ENCODE data around the gene PACSIN2.

Gene PACSIN2

DNA sequence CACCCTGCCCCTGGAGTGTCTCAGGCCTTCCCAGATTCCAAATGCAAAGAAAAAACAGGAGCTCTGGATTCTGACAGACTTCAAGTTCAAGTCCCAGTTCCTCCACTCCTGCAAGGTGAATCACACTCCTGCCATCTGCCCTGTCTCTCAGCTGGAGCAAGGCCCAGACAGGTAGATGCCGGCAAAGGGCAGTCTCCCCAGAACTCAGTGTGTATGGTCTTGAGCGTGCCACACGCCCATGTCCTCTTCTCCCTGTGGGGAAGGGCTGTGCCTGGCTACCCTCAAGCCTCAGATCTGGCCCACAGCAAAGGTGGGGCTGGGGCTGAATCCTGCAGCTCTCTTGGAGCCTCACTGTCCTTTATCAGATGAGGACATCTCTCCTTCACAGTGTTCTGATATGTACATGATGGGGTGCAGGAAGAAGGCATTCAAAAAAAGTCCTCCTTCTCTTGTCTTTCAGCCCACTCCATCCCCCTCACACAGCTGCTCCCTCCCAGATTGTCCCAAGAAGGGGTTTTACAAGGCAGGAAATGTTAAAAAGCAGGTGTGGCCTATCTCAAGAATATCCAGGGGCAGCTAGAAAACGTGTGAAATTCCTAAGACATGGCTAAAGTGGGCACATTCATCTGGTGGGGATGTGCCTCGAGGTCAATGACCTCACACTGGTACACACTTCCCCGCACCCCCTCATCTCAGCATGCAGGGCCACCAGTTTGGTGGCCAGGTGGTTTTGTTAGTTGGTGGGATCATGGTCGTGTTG lies 130.2 kb downstream of the PACSIN2 start:
- H3K4me2 ChIP-seq (ENCODE audit: low read depth, low read length, poor library complexity, severe bottlenecking), result no peak overlapping the region
- no peaks in the 10 kb centered on the region for H3K36me3 ChIP-seq (ENCODE audit: low read length)
- no peaks in the 10 kb centered on the region for H3K27me3 ChIP-seq (ENCODE audit: low read length)
- H3K9ac ChIP-seq (ENCODE audit: low read length), result no peak overlapping the region
- no peaks in the 10 kb centered on the region for H4K20me1 ChIP-seq (ENCODE audit: low read depth, low read length)
- H3K9me3 ChIP-seq (ENCODE audit: insufficient read depth, low read length), result no peaks in the 10 kb centered on the region
- no peaks in the 10 kb centered on the region for H3F3A ChIP-seq (ENCODE audit: insufficient read depth)
- H3K79me2 ChIP-seq (ENCODE audit: insufficient read depth, low read length), result no peaks in the 10 kb centered on the region
- no peak overlapping the region for H3K4me3 ChIP-seq (ENCODE audit: insufficient read depth, low read length, poor library complexity, severe bottlenecking)
- H3K27ac ChIP-seq (ENCODE audit: low read depth, low read length), result no peak overlapping the region
- no peak overlapping the region for H2AFZ ChIP-seq (ENCODE audit: low read depth, low read length, severe bottlenecking)
- TF ChIP-seq, protein P1, sequence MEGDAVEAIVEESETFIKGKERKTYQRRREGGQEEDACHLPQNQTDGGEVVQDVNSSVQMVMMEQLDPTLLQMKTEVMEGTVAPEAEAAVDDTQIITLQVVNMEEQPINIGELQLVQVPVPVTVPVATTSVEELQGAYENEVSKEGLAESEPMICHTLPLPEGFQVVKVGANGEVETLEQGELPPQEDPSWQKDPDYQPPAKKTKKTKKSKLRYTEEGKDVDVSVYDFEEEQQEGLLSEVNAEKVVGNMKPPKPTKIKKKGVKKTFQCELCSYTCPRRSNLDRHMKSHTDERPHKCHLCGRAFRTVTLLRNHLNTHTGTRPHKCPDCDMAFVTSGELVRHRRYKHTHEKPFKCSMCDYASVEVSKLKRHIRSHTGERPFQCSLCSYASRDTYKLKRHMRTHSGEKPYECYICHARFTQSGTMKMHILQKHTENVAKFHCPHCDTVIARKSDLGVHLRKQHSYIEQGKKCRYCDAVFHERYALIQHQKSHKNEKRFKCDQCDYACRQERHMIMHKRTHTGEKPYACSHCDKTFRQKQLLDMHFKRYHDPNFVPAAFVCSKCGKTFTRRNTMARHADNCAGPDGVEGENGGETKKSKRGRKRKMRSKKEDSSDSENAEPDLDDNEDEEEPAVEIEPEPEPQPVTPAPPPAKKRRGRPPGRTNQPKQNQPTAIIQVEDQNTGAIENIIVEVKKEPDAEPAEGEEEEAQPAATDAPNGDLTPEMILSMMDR (IDR thresholded peaks at IDR 0.05; ENCODE audit: insufficient read depth, low read length, poor library complexity, severe bottlenecking), result no peak
- TF ChIP-seq EZH2phosphoT487 (conservative IDR thresholded peaks at IDR 0.05; ENCODE audit: low read length), result no peak
- H3K9me2 ChIP-seq (replicated peaks; ENCODE audit: insufficient read depth, low read length), result no peaks in the 10 kb centered on the region

DNA sequence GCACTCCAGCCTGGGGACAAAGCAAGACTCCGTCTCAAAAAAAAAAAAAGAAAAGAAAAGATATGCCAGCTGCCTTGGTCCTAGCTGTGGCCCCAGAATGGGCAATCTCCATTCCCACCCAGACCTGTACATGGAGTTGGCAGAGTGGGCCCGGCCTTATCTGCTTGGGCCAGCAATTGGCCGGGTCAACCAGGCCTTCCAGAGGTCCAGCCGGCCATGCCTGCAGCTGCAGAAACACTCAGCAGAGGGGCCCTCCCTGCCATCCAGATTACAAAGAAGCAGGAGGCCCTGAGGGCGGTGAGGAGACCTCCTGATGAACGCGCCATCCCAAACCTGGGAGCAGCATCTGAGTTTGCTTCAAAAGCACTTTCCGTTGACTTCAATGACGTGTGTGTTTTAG lies 131.0 kb downstream of the PACSIN2 start:
- H3K9ac ChIP-seq (ENCODE audit: low read length), result no peak overlapping the region
- no peaks in the 10 kb centered on the region for H3K27me3 ChIP-seq (ENCODE audit: low read length)
- H3K79me2 ChIP-seq (ENCODE audit: insufficient read depth, low read length), result no peaks in the 10 kb centered on the region
- H2AFZ ChIP-seq (ENCODE audit: low read depth, low read length, severe bottlenecking), result no peak overlapping the region
- H3K36me3 ChIP-seq (ENCODE audit: low read length), result no peaks in the 10 kb centered on the region
- TF ChIP-seq, protein P1 (IDR thresholded peaks at IDR 0.05; ENCODE audit: insufficient read depth, low read length, poor library complexity, severe bottlenecking), result no peak
- TF ChIP-seq EZH2phosphoT487 (conservative IDR thresholded peaks at IDR 0.05; ENCODE audit: low read length), result no peak
- H3K9me3 ChIP-seq (ENCODE audit: insufficient read depth, low read length), result no peaks in the 10 kb centered on the region
- H3K4me2 ChIP-seq (ENCODE audit: low read depth, low read length, poor library complexity, severe bottlenecking), result no peak overlapping the region
- H3K9me2 ChIP-seq (replicated peaks; ENCODE audit: insufficient read depth, low read length), result no peaks in the 10 kb centered on the region
- H3K27ac ChIP-seq (ENCODE audit: low read depth, low read length), result no peak overlapping the region
- H4K20me1 ChIP-seq (ENCODE audit: low read depth, low read length), result no peaks in the 10 kb centered on the region
- H3K4me3 ChIP-seq (ENCODE audit: insufficient read depth, low read length, poor library complexity, severe bottlenecking), result no peak overlapping the region
- H3F3A ChIP-seq (ENCODE audit: insufficient read depth), result no peaks in the 10 kb centered on the region

DNA sequence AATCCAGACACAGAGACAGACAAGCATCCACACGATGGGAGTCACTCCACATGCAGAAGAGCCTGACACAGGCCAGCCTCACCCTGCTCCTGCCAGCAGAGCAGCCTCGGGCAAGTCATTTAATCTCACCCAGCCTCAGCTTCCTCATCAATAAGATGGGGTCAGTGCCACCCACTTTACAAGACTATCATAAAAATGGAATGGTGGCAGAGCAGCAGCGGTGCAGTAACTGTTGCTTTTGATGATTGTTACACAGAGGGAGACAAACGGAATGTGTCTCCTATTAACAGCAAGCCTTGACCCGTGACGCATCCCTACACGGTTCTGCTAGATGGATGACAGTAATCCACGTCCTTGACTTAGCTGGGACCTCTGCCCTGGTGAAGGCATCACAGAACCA lies 131.8 kb downstream of the PACSIN2 start:
- Histone ChIP-seq H2AFZ (ENCODE audit: low read depth, low read length, severe bottlenecking) (no peak overlapping the region), H3K4me2 (ENCODE audit: low read depth, low read length, poor library complexity, severe bottlenecking) (no peak overlapping the region), H3K27ac (ENCODE audit: low read depth, low read length) (no peak overlapping the region), H3K9me2 (replicated peaks; ENCODE audit: insufficient read depth, low read length) (no peaks in the 10 kb centered on the region), H3K27me3 (ENCODE audit: low read length) (no peaks in the 10 kb centered on the region), H3K9ac (ENCODE audit: low read length) (no peak overlapping the region), H3K79me2 (ENCODE audit: insufficient read depth, low read length) (no peaks in the 10 kb centered on the region), H3K36me3 (ENCODE audit: low read length) (no peaks in the 10 kb centered on the region), H3K9me3 (ENCODE audit: insufficient read depth, low read length) (no peaks in the 10 kb centered on the region), H3K4me3 (ENCODE audit: insufficient read depth, low read length, poor library complexity, severe bottlenecking) (no peak overlapping the region), H3F3A (ENCODE audit: insufficient read depth) (no peaks in the 10 kb centered on the region), H4K20me1 (ENCODE audit: low read depth, low read length) (no peaks in the 10 kb centered on the region)
- TF ChIP-seq, protein P1 (IDR thresholded peaks at IDR 0.05; ENCODE audit: insufficient read depth, low read length, poor library complexity, severe bottlenecking), result no peak
- no peak for TF ChIP-seq EZH2phosphoT487 (conservative IDR thresholded peaks at IDR 0.05; ENCODE audit: low read length)
